HepG2 (cell line): ENCODE measurements around the gene TEKT2. TPM values are rescaled to one million over a fixed set of nuclear protein-coding genes. Genes with fewer than 3 reads are reported as not detected.

Experiments used
- ATAC-seq: fragments of 200-7000 bp; cut with Tn5 transposase; 3 replicates; pipeline ENCODE4 v1.9.1; 2020; ENCODE audit warnings: mild to moderate bottlenecking, moderate library complexity
- BruUV-seq: library from RNA; stranded (reverse); fragments of 400-500 nt; replicated peaks from 2 replicates; lab custom pipeline; 2021; lab: Mats Ljungman, UMichigan
- CTCF ChIA-PET: fragments of 300-600 bp; formaldehyde crosslinking; extraction: SDS; loops from one replicate; lab custom pipeline; 2021; ENCODE audit warnings: low total read pairs, inconsistent platforms, low intra/inter-chr PET ratio; lab: Yijun Ruan, JAX
- POLR2A ChIA-PET: fragments of 350-600 bp; sonication (Branson Sonifier 250); formaldehyde crosslinking; loops from one replicate; lab custom pipeline; 2020; ENCODE audit warnings: antibody characterized with exemption, inconsistent platforms; lab: Yijun Ruan, JAX
- DNase-seq: peaks from one replicate; pipeline ENCODE4 v3.0.0-alpha.2; 2015; ENCODE audit warnings: low spot score
- FAIRE-seq: peaks from 3 replicates; lab custom pipeline; 2011; peaks lifted over from hg19 to GRCh38; lab: Jason Lieb, UNC
- H2AFZ ChIP-seq: one replicate; pipeline ENCODE4 v1.6.1; 2011; ENCODE audit warnings: low read length, inconsistent platforms
- H3K27ac ChIP-seq: fragments of 300-600 bp; 3 replicates; pipeline ENCODE4 v1.8.0; 2011; ENCODE audit warnings: mixed run types, mild to moderate bottlenecking, mixed read lengths, low read length, inconsistent platforms; ENCODE audit not compliant: insufficient read depth; ENCODE audit errors: extremely low read length
- H3K27me3 ChIP-seq, 2 experiments: fragments of 200-600 bp in 1 of 2; 2 replicates in 1 of 2; 3 replicates in 1 of 2; pipeline versions ENCODE4 v1.6.0 to v1.8.0; 2011; ENCODE audit warnings: low read length in 2 of 2, mild to moderate bottlenecking in 2 of 2, moderate library complexity in 2 of 2, inconsistent platforms in 1 of 2; ENCODE audit not compliant: insufficient read depth in 2 of 2, control insufficient read depth in 1 of 2
- H3K36me3 ChIP-seq, 2 experiments: fragments of 200-600 bp in 1 of 2; replicated peaks in 1 of 2; 2 replicates in 1 of 2; 3 replicates in 1 of 2; pipeline versions ENCODE4 v1.5.1 to v1.8.0; 2011; ENCODE audit warnings: low read length in 2 of 2, inconsistent platforms in 1 of 2; ENCODE audit not compliant: insufficient read depth in 2 of 2, control insufficient read depth in 1 of 2
- H3K4me1 ChIP-seq: 2 replicates; pipeline ENCODE4 v1.5.1; 2012; ENCODE audit warnings: low read length, inconsistent platforms; ENCODE audit not compliant: insufficient read depth
- H3K4me2 ChIP-seq: 2 replicates; pipeline ENCODE4 v1.6.0; 2011; ENCODE audit warnings: low read depth, low read length, inconsistent platforms
- H3K4me3 ChIP-seq, 3 experiments: fragments of 200-600 bp in 1 of 3; sonication (generic), shearing (Covaris generic) in 1 of 3; replicated peaks in 1 of 3; 2 replicates each; pipeline ENCODE4 v1.5.1; 2011 to 2016; ENCODE audit warnings: low read length in 3 of 3, inconsistent platforms in 2 of 3, low read depth in 2 of 3, mild to moderate bottlenecking in 2 of 3, control low read depth in 1 of 3, mixed read lengths in 1 of 3; ENCODE audit not compliant: insufficient read depth in 1 of 3
- H3K79me2 ChIP-seq: one replicate; pipeline ENCODE4 v1.6.1; 2011; ENCODE audit warnings: low read length, inconsistent platforms; ENCODE audit not compliant: insufficient read depth
- H3K9ac ChIP-seq: 2 replicates; pipeline ENCODE4 v1.6.0; 2011; ENCODE audit warnings: mild to moderate bottlenecking, low read depth, low read length, inconsistent platforms; ENCODE audit not compliant: insufficient read depth
- H3K9me3 ChIP-seq: 2 replicates; pipeline ENCODE4 v1.5.1; 2012; ENCODE audit warnings: mild to moderate bottlenecking, low read length
- H4K20me1 ChIP-seq: 2 replicates; pipeline ENCODE4 v1.6.0; 2011; ENCODE audit warnings: inconsistent platforms, mild to moderate bottlenecking, low read length, moderate library complexity; ENCODE audit not compliant: insufficient read depth
- ARID3A ChIP-seq: IDR thresholded peaks from 2 replicates; pipeline ENCODE4 v1.6.1; 2012; ENCODE audit warnings: low read depth, low read length, improper control_type of control experiment
- BRF2 ChIP-seq: sonication (generic); formaldehyde crosslinking; IDR thresholded peaks from 2 replicates; pipeline ENCODE4 v1.8.1; 2022; ENCODE audit warnings: mild to moderate bottlenecking, missing genetic modification reagents
- GLMP ChIP-seq: sonication (generic); formaldehyde crosslinking; IDR thresholded peaks from 2 replicates; pipeline ENCODE4 v1.9.0; 2021; ENCODE audit warnings: missing genetic modification reagents, mild to moderate bottlenecking, borderline replicate concordance
- MBD4 ChIP-seq: IDR thresholded peaks from 2 replicates; pipeline ENCODE4 v1.6.1; 2012; ENCODE audit warnings: low read length, inconsistent platforms, borderline replicate concordance
- NFE2 ChIP-seq: sonication (generic); formaldehyde crosslinking; IDR thresholded peaks from 2 replicates; pipeline ENCODE4 v1.4.0; 2020; ENCODE audit warnings: missing genetic modification reagents
- POLR2G ChIP-seq: fragments of 200-400 bp; formaldehyde crosslinking; IDR thresholded peaks from 2 replicates; pipeline ENCODE4 v1.6.1; 2018; ENCODE audit warnings: mild to moderate bottlenecking, low read depth, low read length, moderate library complexity
- RXRA ChIP-seq: sonication (generic); formaldehyde crosslinking; IDR thresholded peaks from 2 replicates; pipeline ENCODE4 v1.5.1; 2020; ENCODE audit warnings: missing genetic modification reagents
- SAFB2 ChIP-seq: sonication (generic); formaldehyde crosslinking; IDR thresholded peaks from 2 replicates; pipeline ENCODE4 v1.5.1; 2020; ENCODE audit warnings: missing genetic modification reagents, low read depth, mild to moderate bottlenecking, borderline replicate concordance
- TFE3 ChIP-seq: IDR thresholded peaks from 2 replicates; pipeline ENCODE4 v1.6.1; 2016
- ZNF224 ChIP-seq: sonication (generic); formaldehyde crosslinking; IDR thresholded peaks from 2 replicates; pipeline ENCODE4 v1.5.0; 2020; ENCODE audit warnings: mild to moderate bottlenecking, missing genetic modification reagents
- ZNF672 ChIP-seq: sonication (generic); formaldehyde crosslinking; IDR thresholded peaks from 2 replicates; pipeline ENCODE4 v1.8.1; 2022; ENCODE audit warnings: missing genetic modification reagents
- ZNF850 ChIP-seq: sonication (generic); formaldehyde crosslinking; conservative IDR thresholded peaks from 2 replicates; pipeline ENCODE4 v1.9.0; 2021; ENCODE audit warnings: mild to moderate bottlenecking, missing genetic modification reagents
- WGBS: methylation state at CpG from one replicate; pipeline ENCODE4 v1.1.6; 2017; ENCODE audit warnings: low lambda C conversion rate; 5-methylcytosine and 5-hydroxymethylcytosine counted together
- in situ Hi-C: cut with HindIII; loops from 2 replicates; pipeline ENCODE4 v1.10.0; 2017; ENCODE audit warnings: low pct_unique_long_range_greater_than_20kb; ENCODE audit not compliant: extremely low pct_ligation_motif_present
- intact Hi-C: fragments of 100-400 bp; cut with micrococcal nuclease; formaldehyde crosslinking; loops from one replicate; pipeline ENCODE4 v1.10.0; 2022; ENCODE audit not compliant: unreplicated experiment
- polyA plus RNA-seq, 8 experiments: library from polyadenylated mRNA; depleted of rRNA in 3 of 8; stranded (reverse) in 7 of 8; unstranded in 1 of 8; fragments of >200 nt; fragmentation: Illumina TruSeq in 4 of 8; extraction: Trizol in 4 of 8; gene quantifications; 2 replicates each; pipeline versions ENCODE4 v1.2.1 to v1.2.3, GENCODE V29; 2011 to 2016; ENCODE audit warnings: low read depth in 4 of 8, missing spikeins in 1 of 8, mixed read lengths in 1 of 8; ENCODE audit not compliant: insufficient read depth in 1 of 8
- total RNA-seq, 5 experiments: library from RNA; depleted of rRNA; stranded (reverse); fragments of >200 nt; fragmentation: Illumina TruSeq; extraction: Trizol; gene quantifications; 2 replicates each; pipeline ENCODE4 v1.2.3, GENCODE V29; 2016; ENCODE audit warnings: low read depth in 1 of 5

The TEKT2 gene
- total and polyA plus RNA-seq, 2 of the 13 experiments (the other 11 are each of a cell fraction or from before 2014, with no cell fraction given) = 0.31 to 0.38 TPM

- Histone ChIP-seq H3K9me3 (no peaks in the 10 kb centered on the region), H3K4me2 (no peak overlapping the region), H4K20me1 (0 out of 2 replicates have a peak, but pooled peaks cover 3% of the 10 kb centered on the region), H3K27ac (no peak overlapping the region), H2AFZ (no peak overlapping the region), H3K27me3 (no peaks in the 10 kb centered on the region; a peak in 1 of 5 replicates), H3K36me3 (peaks cover 35 to 51% of the 10 kb centered on the region in 2 experiments), H3K9ac (no peak overlapping the region), H3K4me3 (no peak overlapping the region), H3K79me2 (peaks cover 21% of the 10 kb centered on the region), H3K4me1 (peaks cover 28% of the 10 kb centered on the region)
- in situ Hi-C loops (no loop called here), intact Hi-C loops (no loop called here)
- TF ChIP-seq SAFB2 = no peak
- TF ChIP-seq ZNF224 (CRISPR knock-in tag) = no peak
- TF ChIP-seq MBD4 = no peak
- no TSS peak for BruUV-seq
- CTCF ChIA-PET = no interaction called here
- POLR2A ChIA-PET = no interaction called here
- WGBS = 80% methylated on average over 1 of the region's 3 CpGs
- DNase-seq (no peak), FAIRE-seq (no peak), ATAC-seq (no peak)
Observed at GRCh38 chr1:36093929-36094328, 10.0 kb downstream of the TEKT2 start.

- in situ Hi-C loops (loop anchor here (5.0 kb wide), 1 partner anchor 38 kb away; no protein-coding TSS in a partner anchor), intact Hi-C loops (loop anchor here (5.0 kb wide), 1 partner anchor 193 kb away; no protein-coding TSS in a partner anchor)
- DNase-seq (no peak), ATAC-seq (no peak), FAIRE-seq (no peak)
- Histone ChIP-seq H3K4me1 (peaks cover 35% of the 10 kb centered on the region), H3K4me3 (no peak overlapping the region), H3K79me2 (peaks cover 15% of the 10 kb centered on the region), H3K9ac (no peak overlapping the region), H3K9me3 (no peaks in the 10 kb centered on the region), H3K27me3 (no peaks in the 10 kb centered on the region; a peak in 1 of 5 replicates), H3K27ac (no peak overlapping the region), H3K36me3 (peaks cover 35 to 51% of the 10 kb centered on the region in 2 experiments), H4K20me1 (0 out of 2 replicates have a peak, but pooled peaks cover 3% of the 10 kb centered on the region), H2AFZ (no peak overlapping the region), H3K4me2 (no peak overlapping the region)
- 97% methylated on average over 4 of the region's 8 CpGs for WGBS
- ChIA-PET CTCF (no interaction called here), POLR2A (no interaction called here)
- BruUV-seq = no TSS peak
- TF ChIP-seq RXRA (CRISPR knock-in tag) (no peak), ZNF672 (CRISPR knock-in tag) (no peak), NFE2 (no peak), ZNF850 (CRISPR knock-in tag) (no peak), TFE3 (CRISPR knock-in tag) (no peak), POLR2G (no peak), ARID3A (no peak), GLMP (CRISPR knock-in tag) (no peak), BRF2 (CRISPR knock-in tag) (no peak)
Observed at GRCh38 chr1:36094621-36095061, 10.7 kb downstream of the TEKT2 start.
